AML-193 (cell line): ENCODE measurements around the gene IFT122.
A peak's percentile ranks its signal among the peaks of the same experiment; 100 is the strongest.

Experiments
- DNase-seq, 2 experiments: peaks; one replicate each; lab custom pipeline; 2025; lab: John Stamatoyannopoulos, UW

The IFT122 gene

GRCh38 chr3:129519449-129519848, 79.4 kb downstream of the IFT122 start:
- no peak for DNase-seq

- no peak for DNase-seq
Observed at GRCh38 chr3:129519896-129520715, 80.1 kb downstream of the IFT122 start.

GRCh38 chr3:129520960-129521359, 80.9 kb downstream of the IFT122 start:
- DNase-seq: no peak

GRCh38 chr3:129521611-129522010, 81.6 kb downstream of the IFT122 start:
- DNase-seq: no peak

GRCh38 chr3:129522953-129523352, 82.9 kb downstream of the IFT122 start:
- DNase-seq: no peak

GRCh38 chr3:129524081-129524480, 84.1 kb downstream of the IFT122 start:
- DNase-seq: no peak

- DNase-seq: peak in 1 of 2 experiments; percentile 13
Observed at GRCh38 chr3:129525341-129525968, 85.4 kb downstream of the IFT122 start.

GRCh38 chr3:129526121-129526900, 86.3 kb downstream of the IFT122 start:
- peak; percentile 99 for DNase-seq

GRCh38 chr3:129527262-129527661, 87.2 kb downstream of the IFT122 start:
- no peak for DNase-seq

- no peak for DNase-seq
Observed at GRCh38 chr3:129528589-129529100, 88.6 kb downstream of the IFT122 start, which contains the start of gene RHO. RHO (plus strand) TSS chr3:129528639; CDS start chr3:129528734, 95 bp downstream.

GRCh38 chr3:129529436-129530210, 89.6 kb downstream of the IFT122 start:
- no peak for DNase-seq

GRCh38 chr3:129530251-129530791, 90.3 kb downstream of the IFT122 start:
- no peak for DNase-seq

- no peak for DNase-seq
Observed at GRCh38 chr3:129530821-129531220, 90.8 kb downstream of the IFT122 start.

GRCh38 chr3:129531699-129532098, 91.7 kb downstream of the IFT122 start:
- peak; percentile 26 to 42 for DNase-seq

- no peak for DNase-seq
Observed at GRCh38 chr3:129532261-129532660, 92.2 kb downstream of the IFT122 start.

- DNase-seq: no peak
Observed at GRCh38 chr3:129533406-129533805, 93.4 kb downstream of the IFT122 start.

GRCh38 chr3:129534428-129535027, 94.5 kb downstream of the IFT122 start:
- DNase-seq: no peak

GRCh38 chr3:129535075-129535474, 95.1 kb downstream of the IFT122 start:
- DNase-seq: no peak

- no peak for DNase-seq
Observed at GRCh38 chr3:129536374-129536667, 96.3 kb downstream of the IFT122 start.

- DNase-seq: no peak
Observed at GRCh38 chr3:129536804-129537203, 96.8 kb downstream of the IFT122 start.

- DNase-seq: no peak
Observed at GRCh38 chr3:129539206-129539605, 99.2 kb downstream of the IFT122 start.
